HepG2 (cell line): ENCODE measurements around the gene ELF1. TPM values are rescaled to one million over a fixed set of nuclear protein-coding genes. Genes with fewer than 3 reads are reported as not detected.

Experiments used
- ATAC-seq: fragments of 200-7000 bp; cut with Tn5 transposase; 3 replicates; pipeline ENCODE4 v1.9.1; 2020; ENCODE audit warnings: mild to moderate bottlenecking, moderate library complexity
- BruUV-seq: library from RNA; stranded (reverse); fragments of 400-500 nt; replicated peaks from 2 replicates; lab custom pipeline; 2021; lab: Mats Ljungman, UMichigan
- CTCF ChIA-PET: fragments of 300-600 bp; formaldehyde crosslinking; extraction: SDS; loops from one replicate; lab custom pipeline; 2021; ENCODE audit warnings: low total read pairs, inconsistent platforms, low intra/inter-chr PET ratio; lab: Yijun Ruan, JAX
- POLR2A ChIA-PET: fragments of 350-600 bp; sonication (Branson Sonifier 250); formaldehyde crosslinking; loops from one replicate; lab custom pipeline; 2020; ENCODE audit warnings: antibody characterized with exemption, inconsistent platforms; lab: Yijun Ruan, JAX
- DNase-seq: peaks from one replicate; pipeline ENCODE4 v3.0.0-alpha.2; 2015; ENCODE audit warnings: low spot score
- FAIRE-seq: peaks from 3 replicates; lab custom pipeline; 2011; peaks lifted over from hg19 to GRCh38; lab: Jason Lieb, UNC
- H2AFZ ChIP-seq: one replicate; pipeline ENCODE4 v1.6.1; 2011; ENCODE audit warnings: low read length, inconsistent platforms
- H3K27ac ChIP-seq: fragments of 300-600 bp; 3 replicates; pipeline ENCODE4 v1.8.0; 2011; ENCODE audit warnings: mixed run types, mild to moderate bottlenecking, mixed read lengths, low read length, inconsistent platforms; ENCODE audit not compliant: insufficient read depth; ENCODE audit errors: extremely low read length
- H3K27me3 ChIP-seq, 2 experiments: fragments of 200-600 bp in 1 of 2; 2 replicates in 1 of 2; 3 replicates in 1 of 2; pipeline versions ENCODE4 v1.6.0 to v1.8.0; 2011; ENCODE audit warnings: low read length in 2 of 2, mild to moderate bottlenecking in 2 of 2, moderate library complexity in 2 of 2, inconsistent platforms in 1 of 2; ENCODE audit not compliant: insufficient read depth in 2 of 2, control insufficient read depth in 1 of 2
- H3K36me3 ChIP-seq, 2 experiments: fragments of 200-600 bp in 1 of 2; replicated peaks in 1 of 2; 2 replicates in 1 of 2; 3 replicates in 1 of 2; pipeline versions ENCODE4 v1.5.1 to v1.8.0; 2011; ENCODE audit warnings: low read length in 2 of 2, inconsistent platforms in 1 of 2; ENCODE audit not compliant: insufficient read depth in 2 of 2, control insufficient read depth in 1 of 2
- H3K4me1 ChIP-seq: 2 replicates; pipeline ENCODE4 v1.5.1; 2012; ENCODE audit warnings: low read length, inconsistent platforms; ENCODE audit not compliant: insufficient read depth
- H3K4me2 ChIP-seq: 2 replicates; pipeline ENCODE4 v1.6.0; 2011; ENCODE audit warnings: low read depth, low read length, inconsistent platforms
- H3K4me3 ChIP-seq, 3 experiments: fragments of 200-600 bp in 1 of 3; sonication (generic), shearing (Covaris generic) in 1 of 3; replicated peaks in 1 of 3; 2 replicates each; pipeline ENCODE4 v1.5.1; 2011 to 2016; ENCODE audit warnings: low read length in 3 of 3, inconsistent platforms in 2 of 3, low read depth in 2 of 3, mild to moderate bottlenecking in 2 of 3, control low read depth in 1 of 3, mixed read lengths in 1 of 3; ENCODE audit not compliant: insufficient read depth in 1 of 3
- H3K79me2 ChIP-seq: one replicate; pipeline ENCODE4 v1.6.1; 2011; ENCODE audit warnings: low read length, inconsistent platforms; ENCODE audit not compliant: insufficient read depth
- H3K9ac ChIP-seq: 2 replicates; pipeline ENCODE4 v1.6.0; 2011; ENCODE audit warnings: mild to moderate bottlenecking, low read depth, low read length, inconsistent platforms; ENCODE audit not compliant: insufficient read depth
- H3K9me3 ChIP-seq: 2 replicates; pipeline ENCODE4 v1.5.1; 2012; ENCODE audit warnings: mild to moderate bottlenecking, low read length
- H4K20me1 ChIP-seq: 2 replicates; pipeline ENCODE4 v1.6.0; 2011; ENCODE audit warnings: inconsistent platforms, mild to moderate bottlenecking, low read length, moderate library complexity; ENCODE audit not compliant: insufficient read depth
- FOXJ3 ChIP-seq: sonication (generic); formaldehyde crosslinking; IDR thresholded peaks from 2 replicates; pipeline ENCODE4 v1.4.0; 2020; ENCODE audit warnings: missing genetic modification reagents, mild to moderate bottlenecking, borderline replicate concordance
- HNRNPUL1 ChIP-seq: fragments of 200-400 bp; formaldehyde crosslinking; IDR thresholded peaks from 2 replicates; pipeline ENCODE4 v1.6.1; 2017; ENCODE audit warnings: low read depth, mild to moderate bottlenecking, low read length, moderate library complexity
- IRF2 ChIP-seq: IDR thresholded peaks from 2 replicates; pipeline ENCODE4 v1.6.1; 2018; ENCODE audit warnings: missing genetic modification reagents, missing compliant biosample characterization
- JUNB ChIP-seq: sonication (generic); formaldehyde crosslinking; IDR thresholded peaks from 2 replicates; pipeline ENCODE4 v1.8.0; 2022; ENCODE audit warnings: missing genetic modification reagents, mild to moderate bottlenecking, borderline replicate concordance
- PTBP1 ChIP-seq: fragments of 200-400 bp; formaldehyde crosslinking; IDR thresholded peaks from 2 replicates; pipeline ENCODE4 v1.6.1; 2018; ENCODE audit warnings: low read length, low read depth; ENCODE audit not compliant: poor library complexity, severe bottlenecking
- SMAD3 ChIP-seq: sonication (generic); formaldehyde crosslinking; IDR thresholded peaks from 2 replicates; pipeline ENCODE4 v1.4.0; 2020; ENCODE audit warnings: missing genetic modification reagents
- SOX6 ChIP-seq, 2 experiments: fragments of 450-650 bp in 1 of 2; sonication (generic) in 1 of 2; formaldehyde crosslinking in 1 of 2; IDR thresholded peaks; 2 replicates each; pipeline versions ENCODE4 v1.4.0 to v1.6.1; 2017 to 2020; ENCODE audit warnings: antibody characterized with exemption in 1 of 2, mild to moderate bottlenecking in 1 of 2, missing genetic modification reagents in 1 of 2
- TRAFD1 ChIP-seq: sonication (generic); formaldehyde crosslinking; IDR thresholded peaks from 2 replicates; pipeline ENCODE4 v1.5.1; 2020; ENCODE audit warnings: missing genetic modification reagents, mild to moderate bottlenecking, borderline replicate concordance
- ZBTB49 ChIP-seq: sonication (generic); formaldehyde crosslinking; IDR thresholded peaks from 2 replicates; pipeline ENCODE4 v1.4.0; 2020; ENCODE audit warnings: missing genetic modification reagents, borderline replicate concordance
- ZNF121 ChIP-seq: sonication (generic); formaldehyde crosslinking; IDR thresholded peaks from 2 replicates; pipeline ENCODE4 v1.5.0; 2020; ENCODE audit warnings: mild to moderate bottlenecking, missing genetic modification reagents
- ZNF24 ChIP-seq: fragments of 450-650 bp; IDR thresholded peaks from 2 replicates; pipeline ENCODE4 v1.6.1; 2017; ENCODE audit warnings: antibody characterized with exemption, mild to moderate bottlenecking
- ZNF362 ChIP-seq: sonication (generic); formaldehyde crosslinking; IDR thresholded peaks from 2 replicates; pipeline ENCODE4 v1.4.0; 2020; ENCODE audit warnings: missing genetic modification reagents, mild to moderate bottlenecking, borderline replicate concordance
- ZNF777 ChIP-seq: sonication (generic); formaldehyde crosslinking; IDR thresholded peaks from 2 replicates; pipeline ENCODE4 v1.4.0; 2020; ENCODE audit warnings: missing genetic modification reagents
- ZUFSP ChIP-seq: sonication (generic); formaldehyde crosslinking; IDR thresholded peaks from 2 replicates; pipeline ENCODE4 v1.9.0; 2021; ENCODE audit warnings: missing genetic modification reagents, mild to moderate bottlenecking, borderline replicate concordance
- WGBS: methylation state at CpG from one replicate; pipeline ENCODE4 v1.1.6; 2017; ENCODE audit warnings: low lambda C conversion rate; 5-methylcytosine and 5-hydroxymethylcytosine counted together
- in situ Hi-C: cut with HindIII; loops from 2 replicates; pipeline ENCODE4 v1.10.0; 2017; ENCODE audit warnings: low pct_unique_long_range_greater_than_20kb; ENCODE audit not compliant: extremely low pct_ligation_motif_present
- intact Hi-C: fragments of 100-400 bp; cut with micrococcal nuclease; formaldehyde crosslinking; loops from one replicate; pipeline ENCODE4 v1.10.0; 2022; ENCODE audit not compliant: unreplicated experiment
- polyA plus RNA-seq, 8 experiments: library from polyadenylated mRNA; depleted of rRNA in 3 of 8; stranded (reverse) in 7 of 8; unstranded in 1 of 8; fragments of >200 nt; fragmentation: Illumina TruSeq in 4 of 8; extraction: Trizol in 4 of 8; gene quantifications; 2 replicates each; pipeline versions ENCODE4 v1.2.1 to v1.2.3, GENCODE V29; 2011 to 2016; ENCODE audit warnings: low read depth in 4 of 8, missing spikeins in 1 of 8, mixed read lengths in 1 of 8; ENCODE audit not compliant: insufficient read depth in 1 of 8
- total RNA-seq, 5 experiments: library from RNA; depleted of rRNA; stranded (reverse); fragments of >200 nt; fragmentation: Illumina TruSeq; extraction: Trizol; gene quantifications; 2 replicates each; pipeline ENCODE4 v1.2.3, GENCODE V29; 2016; ENCODE audit warnings: low read depth in 1 of 5

Gene ELF1
- total and polyA plus RNA-seq, 2 of the 13 experiments (the other 11 are each of a cell fraction or from before 2014, with no cell fraction given): 24.6 to 71.5 TPM

GRCh38 chr13:41061914-41062837, 43.1 kb upstream of the ELF1 start:
- peaks cover 17% of the 10 kb centered on the region for H4K20me1 ChIP-seq
- in situ Hi-C loops (loop anchor here (10.0 kb wide), 1 partner anchor 133 kb away; the partner anchor contains the start of gene KBTBD7), intact Hi-C loops (loop anchor here (1.0 to 5.0 kb wide), 5 partner anchors 57 to 275 kb away; partner anchors contain the start of genes KBTBD6, NAA16 and SLC25A15)
- ChIA-PET POLR2A (interaction anchor here (1.0 to 2.7 kb wide), 5 partner anchors 15 to 198 kb away, joined by 3 to 35 read pairs (median 7); partner anchors contain the start of gene ELF1), CTCF (no interaction called here)
- H3K79me2 ChIP-seq: peaks cover 66% of the 10 kb centered on the region
- H3K27ac ChIP-seq: peak overlapping the region; percentile 98
- H3K4me1 ChIP-seq: peaks cover 44% of the 10 kb centered on the region
- ATAC-seq (peak; percentile 32), DNase-seq (no peak), FAIRE-seq (no peak)
- peak overlapping the region; percentile 86 for H3K4me2 ChIP-seq
- H3K27me3 ChIP-seq: no peaks in the 10 kb centered on the region; a peak in 1 of 5 replicates
- H2AFZ ChIP-seq: no peak overlapping the region
- peak overlapping the region; percentile 93 for H3K9ac ChIP-seq
- H3K9me3 ChIP-seq: no peaks in the 10 kb centered on the region
- TSS peak; percentile 56 for BruUV-seq
- H3K4me3 ChIP-seq: peak overlapping the region; percentile 84 to 96 (median 90)
- WGBS: 9% methylated on average over 15 of the region's 24 CpGs
- peaks cover 2 to 19% of the 10 kb centered on the region in 2 experiments for H3K36me3 ChIP-seq
- TF ChIP-seq ZNF121 (CRISPR knock-in tag): no peak
- TF ChIP-seq SOX6 (IDR thresholded peaks at IDR 0.05): no peak
- 0 out of 2 replicates have a peak, but pooled peaks have one; percentile 2 for TF ChIP-seq SOX6 (CRISPR knock-in tag; IDR thresholded peaks at IDR 0.05)
- TF ChIP-seq ZNF24: no peak
- no peak for TF ChIP-seq JUNB
- peak; percentile 88 for TF ChIP-seq PTBP1
- no peak for TF ChIP-seq TRAFD1 (CRISPR knock-in tag)
- TF ChIP-seq ZNF362: peak; percentile 95
- no peak for TF ChIP-seq ZUFSP (CRISPR knock-in tag)
- no peak for TF ChIP-seq IRF2 (CRISPR knock-in tag)
- no peak for TF ChIP-seq HNRNPUL1
- peak; percentile 83 for TF ChIP-seq ZNF777
- no peak for TF ChIP-seq FOXJ3 (CRISPR knock-in tag)
- TF ChIP-seq SMAD3 (CRISPR knock-in tag): no peak
- no peak for TF ChIP-seq ZBTB49 (CRISPR knock-in tag)
